Measurements from ENCODE around the gene CAB39L.
"Not testable (repeated sequence)": the region's sequence is repeated elsewhere in the genome, so short reads cannot be mapped to it uniquely, and the experiment has no call there.

CAB39L gene

GRCh38 chr13:49297338-49297737, 146.5 kb downstream of the CAB39L start:
- Histone ChIP-seq H3K27ac (ENCODE audit: poor library complexity, severe bottlenecking) (no peak overlapping the region), H3K4me3 (ENCODE audit: severe bottlenecking) (no peak overlapping the region), H3K4me1 (ENCODE audit: insufficient read depth, poor library complexity, severe bottlenecking) (no peaks in the 10 kb centered on the region), H3K27me3 (ENCODE audit: insufficient read depth, poor library complexity, severe bottlenecking) (no peaks in the 10 kb centered on the region), H3K9me3 (ENCODE audit: severe bottlenecking) (no peaks in the 10 kb centered on the region), H3K36me3 (ENCODE audit: low read depth) (no peaks in the 10 kb centered on the region)
- no peak for DNase-seq (ENCODE audit: low spot score)
- ATAC-seq (ENCODE audit: low read depth): no peak
- TF ChIP-seq CTCF (IDR thresholded peaks at IDR 0.05; ENCODE audit: poor library complexity, severe bottlenecking): no peak

GRCh38 chr13:49296659-49297058, 147.2 kb downstream of the CAB39L start:
- DNase-seq (ENCODE audit: low spot score) (no peak), ATAC-seq (ENCODE audit: low read depth) (no peak)
- H3K4me3 ChIP-seq (ENCODE audit: severe bottlenecking): no peak overlapping the region
- no peak for TF ChIP-seq CTCF (IDR thresholded peaks at IDR 0.05; ENCODE audit: poor library complexity, severe bottlenecking)
- no peaks in the 10 kb centered on the region for H3K27me3 ChIP-seq (ENCODE audit: insufficient read depth, poor library complexity, severe bottlenecking)
- H3K36me3 ChIP-seq (ENCODE audit: low read depth): no peaks in the 10 kb centered on the region
- H3K9me3 ChIP-seq (ENCODE audit: severe bottlenecking): no peaks in the 10 kb centered on the region
- no peak overlapping the region for H3K27ac ChIP-seq (ENCODE audit: poor library complexity, severe bottlenecking)
- no peaks in the 10 kb centered on the region for H3K4me1 ChIP-seq (ENCODE audit: insufficient read depth, poor library complexity, severe bottlenecking)

- Histone ChIP-seq H3K4me3 (ENCODE audit: severe bottlenecking) (no peak overlapping the region), H3K27me3 (ENCODE audit: insufficient read depth, poor library complexity, severe bottlenecking) (no peaks in the 10 kb centered on the region), H3K4me1 (ENCODE audit: insufficient read depth, poor library complexity, severe bottlenecking) (no peaks in the 10 kb centered on the region), H3K9me3 (ENCODE audit: severe bottlenecking) (no peaks in the 10 kb centered on the region), H3K27ac (ENCODE audit: poor library complexity, severe bottlenecking) (no peak overlapping the region), H3K36me3 (ENCODE audit: low read depth) (no peaks in the 10 kb centered on the region)
- DNase-seq (ENCODE audit: low spot score) (no peak), ATAC-seq (ENCODE audit: low read depth) (no peak)
- TF ChIP-seq CTCF (IDR thresholded peaks at IDR 0.05; ENCODE audit: poor library complexity, severe bottlenecking): no peak
Measured at GRCh38 chr13:49295244-49295643, 148.6 kb downstream of the CAB39L start.

- H3K4me3 ChIP-seq (ENCODE audit: severe bottlenecking); H3K27me3 ChIP-seq (ENCODE audit: insufficient read depth, poor library complexity, severe bottlenecking); H3K9me3 ChIP-seq (ENCODE audit: severe bottlenecking); H3K4me1 ChIP-seq (ENCODE audit: insufficient read depth, poor library complexity, severe bottlenecking); H3K27ac ChIP-seq (ENCODE audit: poor library complexity, severe bottlenecking); ATAC-seq (ENCODE audit: low read depth); H3K36me3 ChIP-seq (ENCODE audit: low read depth); DNase-seq (ENCODE audit: low spot score): not testable (repeated sequence)
Measured at GRCh38 chr13:49294723-49295122, 149.1 kb downstream of the CAB39L start.

GRCh38 chr13:49292742-49293486, 150.9 kb downstream of the CAB39L start:
- Histone ChIP-seq H3K36me3 (ENCODE audit: low read depth) (no peaks in the 10 kb centered on the region), H3K4me3 (ENCODE audit: severe bottlenecking) (no peak overlapping the region), H3K4me1 (ENCODE audit: insufficient read depth, poor library complexity, severe bottlenecking) (no peaks in the 10 kb centered on the region), H3K27me3 (ENCODE audit: insufficient read depth, poor library complexity, severe bottlenecking) (no peaks in the 10 kb centered on the region), H3K9me3 (ENCODE audit: severe bottlenecking) (no peaks in the 10 kb centered on the region), H3K27ac (ENCODE audit: poor library complexity, severe bottlenecking) (no peak overlapping the region)
- no peak for TF ChIP-seq CTCF (IDR thresholded peaks at IDR 0.05; ENCODE audit: poor library complexity, severe bottlenecking)
- DNase-seq (ENCODE audit: low spot score): no peak
- no peak for ATAC-seq (ENCODE audit: low read depth)

All from RWPE2 (cell line).